Myocyte (in vitro differentiated cells): ENCODE results near the gene SERPINB8. TPM values are rescaled to one million over a fixed set of nuclear protein-coding genes. Genes with fewer than 3 reads are reported as not detected.
A peak's percentile ranks its signal among the peaks of the same experiment; 100 is the strongest.

Experiments
- DNase-seq: peaks from one replicate; pipeline ENCODE4 v3.0.0-alpha.2; 2012; ENCODE audit warnings: low read depth
- total RNA-seq: library from RNA; depleted of rRNA; stranded (reverse); fragments of >200 nt; gene quantifications from 2 replicates; pipeline ENCODE4 v1.2.3, GENCODE V29; 2014

SERPINB8 gene
- total RNA-seq, 1 donor from 2014 or later: 5.7 TPM

DNA sequence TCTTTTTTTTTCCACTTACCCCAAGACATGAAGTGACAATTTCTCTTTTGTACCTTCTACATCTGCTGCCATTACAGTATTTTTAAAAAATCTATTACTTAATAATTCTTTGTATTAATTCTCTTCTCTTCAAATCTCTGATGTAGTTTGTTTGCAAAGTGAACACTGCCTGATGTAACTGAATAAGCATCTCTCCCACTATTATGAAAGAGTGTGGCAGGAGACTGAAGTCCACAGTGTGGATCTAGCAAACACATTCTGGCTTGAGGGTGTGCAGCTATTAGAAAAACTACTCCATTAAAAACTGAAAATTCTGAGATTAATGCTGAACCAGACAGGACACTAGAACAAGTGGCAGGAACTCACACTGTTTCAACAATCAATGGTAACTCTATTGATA, 5.0 kb upstream of the SERPINB8 start:
- no peak for DNase-seq

DNA sequence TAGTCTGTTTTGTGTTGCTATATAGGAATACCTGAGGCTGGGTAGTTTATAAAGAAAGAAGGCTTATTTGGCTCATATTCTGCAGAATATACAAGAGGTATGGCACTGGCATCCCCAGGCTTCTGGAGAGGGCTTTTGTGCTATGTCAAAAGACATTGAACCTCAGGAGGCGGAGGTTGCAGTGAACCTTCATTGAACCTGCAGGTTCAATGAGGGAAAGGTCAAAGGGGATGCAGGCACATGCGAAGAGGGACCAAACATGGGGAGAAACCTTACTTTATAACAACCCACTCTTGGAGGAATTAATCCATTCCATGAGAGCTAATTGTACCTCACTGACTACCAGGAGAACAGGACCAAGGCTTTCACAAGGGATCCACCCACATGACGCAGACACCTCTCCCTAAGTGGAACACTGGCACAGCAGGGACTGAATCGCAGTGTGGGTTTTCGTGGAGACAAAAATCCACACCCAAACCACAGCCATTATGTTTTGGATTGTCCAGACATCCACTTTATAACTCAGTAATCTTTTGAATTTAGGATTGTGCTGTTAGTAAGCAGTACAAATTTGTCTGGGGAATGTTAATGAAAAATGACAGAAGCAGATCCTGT, 4.1 kb upstream of the SERPINB8 start:
- DNase-seq: peak; percentile 11

DNA sequence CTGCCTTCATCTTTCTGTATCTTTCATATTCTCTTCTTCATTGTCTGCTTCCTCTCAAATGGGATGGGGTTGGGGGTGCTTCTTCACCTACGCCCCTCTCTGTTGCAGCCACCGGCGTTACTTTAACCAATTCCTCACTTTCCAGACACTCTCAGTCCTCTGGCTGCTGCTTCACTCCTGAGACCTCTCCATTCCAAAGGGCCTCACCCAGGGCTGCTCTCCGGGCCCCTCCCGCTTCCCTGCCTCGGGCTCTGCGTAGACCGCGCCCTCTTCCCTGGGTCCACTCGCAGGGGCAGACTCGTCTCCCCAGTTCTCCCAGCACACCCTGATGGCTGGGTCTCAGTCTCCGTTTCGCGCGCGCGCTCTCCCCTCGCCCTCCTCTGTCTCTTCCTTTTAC, 926 bp downstream of the SERPINB8 start:
- peak; percentile 33 for DNase-seq

DNA sequence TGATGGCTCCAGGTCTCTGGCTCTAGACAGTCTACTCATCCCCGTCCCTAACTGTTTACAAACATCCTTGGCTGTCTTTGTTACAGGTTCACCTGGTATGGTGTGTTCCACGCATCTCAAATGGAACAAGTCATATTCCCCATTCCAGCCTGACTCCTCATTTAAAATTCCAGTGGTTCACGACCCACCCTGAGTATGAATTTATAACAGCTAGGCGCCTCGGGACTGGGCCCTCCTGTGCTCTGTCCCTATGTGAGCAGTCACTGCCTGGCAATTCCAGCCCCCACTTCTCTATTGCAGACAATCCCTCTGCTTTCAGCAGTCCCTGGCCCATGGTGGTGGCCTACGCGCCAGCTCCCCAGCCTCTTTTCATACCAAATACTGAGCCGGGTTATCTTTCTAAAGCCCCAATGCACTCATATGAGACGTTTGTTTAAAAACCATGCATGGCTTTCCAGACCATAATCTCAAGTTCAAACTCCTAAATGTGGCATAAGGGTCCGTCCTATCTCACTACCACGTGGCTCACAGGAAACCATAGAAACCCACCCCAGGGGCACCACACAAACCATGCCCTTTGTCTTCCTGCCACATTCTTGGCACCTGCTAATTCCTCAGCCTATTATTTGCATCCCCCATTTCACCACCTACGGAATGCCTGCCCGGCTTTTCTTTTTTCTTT, 1.6 kb downstream of the SERPINB8 start:
- DNase-seq: no peak

DNA sequence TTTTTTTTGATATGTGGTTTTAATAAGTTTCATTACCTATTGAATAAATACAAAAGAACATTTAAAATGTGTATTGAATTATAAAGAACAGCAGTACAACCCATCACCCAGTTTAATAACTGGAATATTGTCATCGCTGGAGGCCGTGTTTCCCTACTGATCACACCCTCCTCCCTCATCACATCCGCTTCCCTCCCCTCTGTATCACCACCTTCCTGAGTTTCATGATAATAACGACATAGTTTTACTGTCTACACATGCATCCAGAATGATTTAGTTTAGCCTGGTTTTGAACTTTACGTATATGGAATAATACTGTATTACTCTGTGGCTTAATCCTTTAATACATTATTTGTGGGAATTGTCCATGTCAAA, 2.1 kb downstream of the SERPINB8 start:
- no peak for DNase-seq

DNA sequence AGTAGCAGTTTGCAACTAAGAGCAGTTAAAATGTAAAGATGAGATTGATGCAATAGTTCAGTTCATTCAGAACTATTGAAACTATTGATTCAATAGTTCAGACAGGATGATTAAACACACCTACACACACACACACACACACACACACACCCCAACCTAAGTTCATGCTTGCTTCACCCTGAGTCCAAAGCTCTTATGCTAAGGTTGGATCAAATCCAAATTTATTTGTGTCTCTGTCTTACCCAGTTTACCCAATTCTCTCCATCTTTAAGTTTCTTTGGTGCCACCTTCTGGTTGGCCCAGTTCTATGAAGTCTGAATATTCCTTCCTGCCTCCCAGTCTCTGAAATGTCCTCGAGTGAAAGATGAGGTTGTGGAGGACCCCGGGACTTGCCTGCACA, 5.1 kb downstream of the SERPINB8 start:
- peak; percentile 21 for DNase-seq

DNA sequence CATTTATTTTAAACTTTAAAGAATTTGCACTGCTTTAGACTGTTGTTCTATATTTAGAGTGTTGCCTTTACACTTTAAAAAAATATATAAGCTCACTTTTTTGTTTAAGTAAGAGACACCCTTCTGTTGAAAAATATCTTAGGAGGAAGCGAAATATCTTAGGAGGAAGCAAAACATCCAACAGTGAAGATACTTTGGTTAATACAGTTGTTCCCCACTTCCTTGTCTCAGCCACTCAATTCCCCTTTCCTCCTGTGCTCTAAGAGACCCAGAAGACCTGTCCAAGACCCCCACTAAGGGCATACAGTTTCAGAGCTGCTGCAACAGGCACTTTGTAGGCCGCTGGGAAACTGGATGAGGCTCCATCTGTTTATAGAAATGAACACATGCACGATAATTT, 5.7 kb downstream of the SERPINB8 start:
- DNase-seq: no peak

DNA sequence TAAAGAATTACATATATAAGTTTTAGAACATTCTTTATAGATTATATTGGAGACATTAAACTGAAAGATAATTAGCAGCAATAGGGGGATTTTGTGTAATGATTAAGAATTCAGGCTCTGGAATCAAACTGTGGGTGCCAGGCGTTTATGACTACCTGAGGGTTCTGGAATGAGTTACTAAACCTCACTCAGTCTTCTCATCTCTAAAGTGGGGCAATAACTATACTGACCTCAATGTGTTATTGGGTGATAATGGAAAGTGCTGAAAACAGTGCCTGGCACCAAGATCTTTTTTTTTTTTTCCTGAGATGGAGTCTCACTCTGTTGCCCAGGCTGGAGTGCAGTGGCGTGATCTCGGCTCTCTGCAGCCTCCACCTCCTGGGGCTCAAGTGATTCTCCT, 7.2 kb downstream of the SERPINB8 start:
- no peak for DNase-seq

DNA sequence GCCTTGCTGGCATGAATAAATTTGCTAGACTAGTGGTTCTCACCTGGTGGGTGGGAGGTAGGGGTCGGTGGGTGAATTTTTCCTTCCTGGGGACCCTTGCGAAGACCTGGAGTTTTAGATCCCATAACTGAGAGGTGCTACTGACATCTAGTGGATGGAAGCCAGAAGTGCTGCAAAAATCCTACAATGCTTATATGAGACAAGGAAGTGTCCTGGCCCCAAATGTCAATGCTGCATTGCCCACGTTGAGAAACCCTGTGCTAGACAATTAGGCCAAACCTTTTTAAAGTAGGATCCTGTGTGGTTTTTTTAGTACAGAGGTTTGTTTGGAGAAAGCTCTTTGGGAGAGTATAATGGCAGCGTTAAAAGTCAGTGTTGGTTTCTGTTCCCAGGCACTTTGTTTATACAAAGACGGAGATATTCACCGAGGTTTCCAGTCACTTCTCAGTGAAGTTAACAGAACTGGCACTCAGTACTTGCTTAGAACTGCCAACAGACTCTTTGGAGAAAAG, 9.6 kb downstream of the SERPINB8 start:
- DNase-seq: peak; percentile 74

DNA sequence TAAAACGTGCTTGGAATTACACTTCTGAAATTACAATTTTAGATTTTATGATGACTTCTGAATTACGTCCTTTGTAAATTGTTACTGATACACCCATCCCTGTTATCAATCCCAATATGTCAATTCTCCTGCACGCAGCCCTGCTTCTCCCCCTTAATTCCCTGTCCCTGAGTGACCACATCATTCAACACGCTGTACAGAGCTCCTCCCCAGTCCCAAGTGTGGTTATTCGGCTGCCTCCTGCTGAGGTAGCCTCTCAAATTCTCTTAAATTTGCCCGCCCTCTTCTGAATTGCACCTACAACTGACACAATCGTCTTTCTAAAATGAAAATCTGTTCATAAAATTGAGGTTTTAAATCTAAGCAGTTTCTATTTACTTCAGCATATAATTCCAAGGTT, 10.1 kb downstream of the SERPINB8 start:
- DNase-seq: no peak

DNA sequence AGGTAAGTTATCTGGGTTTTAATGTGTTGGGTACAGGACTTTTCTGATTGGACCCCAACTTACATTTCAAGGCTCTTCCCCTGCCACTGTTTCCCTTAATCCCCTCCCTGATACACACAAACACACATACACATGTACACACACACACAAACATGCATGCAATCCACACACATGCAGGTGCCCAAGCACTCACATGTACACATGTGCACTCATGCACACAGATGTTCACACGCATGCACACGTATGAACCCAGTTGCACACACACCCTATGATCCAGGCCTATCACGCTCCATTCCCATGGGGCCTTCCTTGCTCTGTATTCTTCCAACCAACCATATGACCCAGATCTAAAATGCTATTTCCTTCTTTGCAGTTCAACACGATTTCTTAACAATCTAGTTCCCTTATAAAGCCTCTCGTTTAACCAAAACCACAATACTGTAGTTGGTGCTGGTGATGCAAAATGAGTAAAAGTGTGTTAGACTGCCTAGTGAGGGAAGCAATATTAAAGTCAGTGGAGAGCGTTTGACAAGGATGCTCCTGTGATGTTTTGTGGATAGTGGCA, 11.1 kb downstream of the SERPINB8 start:
- DNase-seq: no peak

DNA sequence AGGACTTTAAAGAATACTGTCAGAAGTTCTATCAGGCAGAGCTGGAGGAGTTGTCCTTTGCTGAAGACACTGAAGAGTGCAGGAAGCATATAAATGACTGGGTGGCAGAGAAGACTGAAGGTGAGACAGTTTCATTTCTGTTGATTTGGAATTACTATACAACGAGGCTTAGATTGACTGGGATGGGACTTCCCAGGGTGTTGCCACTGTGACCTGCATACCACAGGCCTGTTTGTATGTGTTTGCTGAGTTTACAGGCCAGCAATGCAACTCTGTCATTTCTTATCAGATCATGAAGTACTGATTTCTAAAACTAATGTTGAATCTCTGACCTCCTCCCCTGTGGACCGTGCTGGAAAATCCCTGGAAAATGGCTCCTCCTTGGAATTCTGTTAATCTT, 11.8 kb downstream of the SERPINB8 start:
- DNase-seq: no peak

DNA sequence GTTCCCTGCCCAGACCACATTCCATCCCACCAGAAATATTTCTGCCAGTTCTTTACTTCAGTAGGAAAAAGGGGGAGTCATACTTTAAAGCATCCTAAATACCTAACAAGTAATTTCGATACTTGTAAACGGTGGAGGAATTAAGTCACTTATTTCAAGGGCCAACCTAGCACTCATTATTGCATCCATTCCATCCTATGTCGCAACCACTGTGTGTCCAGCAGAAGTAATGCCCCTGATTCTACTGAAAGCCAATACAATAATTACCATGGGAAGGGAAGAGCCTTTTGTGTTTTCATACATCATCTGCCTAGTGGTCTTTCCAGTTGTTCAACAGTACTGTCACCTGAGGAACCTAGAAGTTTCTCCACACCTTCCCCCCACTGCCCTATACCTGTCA, 12.5 kb downstream of the SERPINB8 start:
- DNase-seq: no peak

DNA sequence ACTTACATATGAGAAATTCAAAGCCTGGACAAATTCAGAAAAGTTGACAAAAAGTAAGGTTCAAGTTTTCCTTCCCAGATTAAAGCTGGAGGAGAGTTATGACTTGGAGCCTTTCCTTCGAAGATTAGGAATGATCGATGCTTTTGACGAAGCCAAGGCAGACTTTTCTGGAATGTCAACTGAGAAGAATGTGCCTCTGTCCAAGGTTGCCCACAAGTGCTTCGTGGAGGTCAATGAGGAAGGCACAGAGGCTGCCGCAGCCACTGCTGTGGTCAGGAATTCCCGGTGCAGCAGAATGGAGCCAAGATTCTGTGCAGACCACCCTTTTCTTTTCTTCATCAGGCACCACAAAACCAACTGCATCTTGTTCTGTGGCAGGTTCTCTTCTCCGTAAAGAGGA, 17.0 kb downstream of the SERPINB8 start:
- peak; percentile 11 for DNase-seq

DNA sequence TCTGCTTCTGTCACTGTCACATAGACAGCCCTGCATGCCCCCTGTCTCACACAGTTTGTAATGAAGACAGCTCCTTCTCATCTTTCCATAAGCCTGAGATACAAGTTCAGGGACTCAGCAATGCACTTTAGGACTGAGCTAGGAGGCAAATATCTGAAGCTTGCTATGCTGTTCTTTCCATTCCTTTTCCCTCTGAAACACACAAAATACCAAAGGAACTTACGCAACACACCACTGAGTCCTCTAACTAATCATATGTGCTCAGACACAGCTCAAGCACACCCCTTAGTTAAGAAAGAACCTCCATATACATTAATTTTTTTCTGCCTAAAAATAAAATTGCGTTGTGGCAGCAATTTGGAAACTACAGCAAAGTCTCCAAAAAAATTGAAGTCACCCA, 17.9 kb downstream of the SERPINB8 start:
- no peak for DNase-seq

DNA sequence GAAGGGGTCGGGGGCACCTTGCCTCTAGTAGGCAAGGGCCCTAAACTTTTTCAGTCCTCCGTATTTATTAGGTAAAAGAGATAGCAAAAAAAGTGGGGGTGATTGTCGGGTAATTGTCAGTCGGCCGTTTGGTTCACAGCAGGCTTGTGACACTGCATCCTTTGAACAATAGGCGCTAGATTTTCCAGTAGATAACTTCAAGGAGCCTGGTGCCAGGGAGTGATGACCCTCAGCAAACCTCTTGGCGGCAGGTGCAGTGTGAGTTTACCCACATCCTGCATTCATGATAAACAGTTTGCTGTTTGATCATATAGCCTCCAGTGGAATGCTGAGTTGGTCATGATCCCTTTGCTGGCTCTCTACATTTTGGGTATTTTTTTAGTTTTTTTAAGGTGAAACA, 22.9 kb downstream of the SERPINB8 start:
- no peak for DNase-seq

DNA sequence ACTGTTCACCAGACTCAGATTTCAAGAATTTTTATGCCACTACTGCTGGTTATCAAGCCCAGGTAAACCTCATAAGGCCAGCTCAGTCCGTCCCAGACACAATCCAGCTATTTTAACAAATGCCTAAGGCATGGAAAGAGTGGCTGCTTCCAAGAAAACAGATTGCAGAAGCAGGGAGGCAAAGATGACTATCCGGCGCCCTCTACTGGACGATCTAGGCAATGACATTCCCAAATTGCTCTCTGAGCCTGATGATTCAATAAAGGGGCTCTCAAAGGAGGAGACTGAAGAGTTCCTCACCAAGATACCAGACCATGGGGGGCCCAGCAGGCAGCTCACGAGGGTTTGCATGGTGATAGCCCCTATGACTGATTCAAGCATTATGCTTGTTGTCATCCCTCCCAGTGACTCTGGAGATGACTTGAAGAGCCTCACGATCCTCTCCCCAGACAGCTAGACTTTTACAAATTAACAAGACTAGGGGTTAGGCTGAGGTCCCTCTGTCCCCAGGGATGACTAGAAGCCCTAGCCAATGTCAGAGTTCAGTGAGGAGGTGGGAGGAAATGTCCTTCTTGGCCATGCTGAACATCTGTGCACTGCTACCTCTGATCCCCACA, 25.0 kb downstream of the SERPINB8 start:
- peak; percentile 66 for DNase-seq

DNA sequence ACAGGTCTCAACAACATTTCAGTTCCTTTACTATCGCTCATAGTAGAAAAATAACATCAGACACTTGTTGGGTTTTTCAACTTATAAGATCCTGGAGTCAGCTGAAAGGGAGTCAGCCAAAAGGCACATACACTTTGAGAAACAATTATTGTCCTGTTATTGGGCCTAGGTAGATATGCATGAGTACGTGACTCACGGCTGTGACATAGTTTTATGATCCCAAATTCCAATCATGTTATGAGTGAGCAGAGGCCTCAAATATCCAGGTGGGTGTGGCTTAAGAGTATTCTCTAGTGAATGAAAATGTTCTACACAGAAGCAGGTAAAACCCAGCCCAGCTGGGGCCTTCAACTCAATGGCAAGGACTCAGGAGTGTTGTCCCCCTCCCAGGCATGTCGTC, 27.2 kb downstream of the SERPINB8 start:
- DNase-seq: no peak

DNA sequence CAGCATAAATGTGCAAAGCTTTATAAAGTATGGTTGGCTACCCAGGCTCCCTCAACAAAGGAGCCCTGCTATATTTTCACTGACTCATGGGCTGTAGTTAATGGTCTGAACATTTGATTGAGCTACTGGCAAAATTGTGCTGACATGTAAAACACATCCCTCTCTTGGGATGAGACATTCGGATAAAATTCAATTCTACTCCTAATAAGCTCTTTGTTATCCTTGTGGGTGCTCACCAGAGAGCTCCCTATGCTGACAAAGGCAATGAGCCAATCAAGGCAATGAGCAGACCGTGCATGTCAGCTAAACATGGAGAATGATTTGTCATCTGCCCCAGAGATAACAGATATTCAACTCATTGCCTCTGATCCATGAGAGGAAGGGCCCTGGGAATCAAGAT, 27.7 kb downstream of the SERPINB8 start:
- DNase-seq: no peak

DNA sequence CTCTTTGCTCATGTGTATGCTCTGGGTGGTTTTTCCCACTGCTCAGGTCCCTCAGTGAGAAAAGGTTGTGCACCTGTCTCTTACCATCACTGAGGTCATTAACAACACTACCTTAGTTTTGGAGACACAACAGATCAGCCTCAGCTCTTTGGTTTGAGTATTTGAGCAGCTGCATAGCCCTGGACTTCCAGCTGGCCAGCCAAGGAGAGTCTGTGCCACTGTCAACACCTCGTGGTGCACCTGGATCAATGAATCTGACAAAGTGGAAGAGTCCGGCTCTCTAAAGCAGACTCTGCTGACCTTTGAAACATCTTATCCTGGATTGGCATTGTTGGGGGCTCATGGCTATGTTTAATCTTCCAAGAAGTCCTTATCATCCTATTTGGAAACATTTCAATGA, 30.0 kb downstream of the SERPINB8 start:
- DNase-seq: no peak

DNA sequence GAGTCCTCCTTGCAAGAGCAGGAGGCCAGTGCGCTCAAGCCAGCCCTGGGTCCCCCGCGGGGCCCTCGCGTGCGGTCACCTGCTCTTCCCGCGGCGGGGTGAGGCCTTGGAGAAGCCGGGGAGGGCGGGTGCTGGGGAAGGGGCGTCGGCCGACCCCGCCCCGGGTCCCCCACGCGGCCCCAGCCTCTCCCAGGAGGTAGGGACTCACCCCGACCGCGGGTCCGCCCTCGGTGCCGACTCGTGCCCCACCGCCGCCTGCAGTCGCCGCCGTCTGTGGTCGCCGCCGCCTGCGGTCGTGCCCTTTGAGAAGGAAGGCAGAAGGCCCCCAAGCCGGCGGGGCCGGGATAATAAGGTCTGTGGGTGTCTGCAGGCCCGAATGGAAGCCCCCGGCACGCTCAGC, 32.7 kb downstream of the SERPINB8 start:
- DNase-seq: no peak

DNA sequence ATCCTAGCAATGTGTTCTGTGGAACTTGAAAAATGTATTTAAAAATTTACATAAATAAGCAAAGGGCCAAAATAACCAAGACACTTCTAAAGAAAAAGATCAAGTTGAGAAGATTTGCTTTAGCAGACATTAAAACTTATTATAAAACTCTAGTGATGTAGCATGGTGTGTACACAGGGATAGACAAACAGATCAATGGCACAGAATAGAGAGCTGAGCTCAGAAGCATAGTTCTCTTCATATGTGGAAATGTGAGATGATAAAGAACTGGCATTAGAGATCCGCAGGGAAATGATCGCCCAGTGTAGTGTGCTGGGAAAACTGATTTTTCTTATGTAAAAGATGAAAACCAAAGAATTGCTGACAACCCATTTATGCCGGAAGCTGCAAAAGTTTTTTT, 39.4 kb downstream of the SERPINB8 start:
- DNase-seq: no peak

DNA sequence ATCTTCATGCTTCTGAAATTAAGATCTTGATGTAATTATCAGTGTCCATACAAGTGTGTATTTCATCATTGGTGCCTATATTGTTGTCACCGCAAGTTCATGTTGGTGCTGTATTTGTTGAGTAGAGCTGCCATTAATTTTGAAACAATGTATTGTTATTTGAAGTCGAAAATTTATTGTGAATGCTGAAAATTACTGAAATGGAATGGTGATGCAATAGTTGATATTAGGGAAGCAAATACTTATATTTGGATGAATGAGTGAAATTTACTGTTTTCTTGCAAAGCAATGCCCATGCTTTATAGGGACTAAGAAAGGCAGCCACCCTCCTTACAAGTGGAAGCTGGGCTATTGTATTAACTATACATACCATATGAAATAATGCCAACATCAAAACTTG, 41.6 kb downstream of the SERPINB8 start:
- no peak for DNase-seq
